Measurements from ENCODE around the gene LRP4. TPM values are rescaled to one million over a fixed set of nuclear protein-coding genes. Genes with fewer than 3 reads are reported as not detected.

Gene LRP4
- total RNA-seq, 2 donors from 2014 or later, result 22.5 to 29.6 TPM

GRCh38 chr11:46917109-46917761 is 1.1 kb downstream of the LRP4 start:
- Histone ChIP-seq H3K4me1 (peaks cover 0 to 76% of the 10 kb centered on the region in 2 donors), H3K27ac (peak overlapping the region; percentile 88 to 90), H3K36me3 (no peaks in the 10 kb centered on the region), H3K27me3 (no peaks in the 10 kb centered on the region), H3K9me3 (no peaks in the 10 kb centered on the region), H3K4me3 (peak overlapping the region; percentile 59 to 74)
- TF ChIP-seq, protein P1, sequence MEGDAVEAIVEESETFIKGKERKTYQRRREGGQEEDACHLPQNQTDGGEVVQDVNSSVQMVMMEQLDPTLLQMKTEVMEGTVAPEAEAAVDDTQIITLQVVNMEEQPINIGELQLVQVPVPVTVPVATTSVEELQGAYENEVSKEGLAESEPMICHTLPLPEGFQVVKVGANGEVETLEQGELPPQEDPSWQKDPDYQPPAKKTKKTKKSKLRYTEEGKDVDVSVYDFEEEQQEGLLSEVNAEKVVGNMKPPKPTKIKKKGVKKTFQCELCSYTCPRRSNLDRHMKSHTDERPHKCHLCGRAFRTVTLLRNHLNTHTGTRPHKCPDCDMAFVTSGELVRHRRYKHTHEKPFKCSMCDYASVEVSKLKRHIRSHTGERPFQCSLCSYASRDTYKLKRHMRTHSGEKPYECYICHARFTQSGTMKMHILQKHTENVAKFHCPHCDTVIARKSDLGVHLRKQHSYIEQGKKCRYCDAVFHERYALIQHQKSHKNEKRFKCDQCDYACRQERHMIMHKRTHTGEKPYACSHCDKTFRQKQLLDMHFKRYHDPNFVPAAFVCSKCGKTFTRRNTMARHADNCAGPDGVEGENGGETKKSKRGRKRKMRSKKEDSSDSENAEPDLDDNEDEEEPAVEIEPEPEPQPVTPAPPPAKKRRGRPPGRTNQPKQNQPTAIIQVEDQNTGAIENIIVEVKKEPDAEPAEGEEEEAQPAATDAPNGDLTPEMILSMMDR (IDR thresholded peaks at IDR 0.05), result no peak
- DNase-seq (ENCODE audit: low spot score), result no peak

GRCh38 chr11:46916286-46917108 is 1.9 kb downstream of the LRP4 start:
- TF ChIP-seq, protein P1 (IDR thresholded peaks at IDR 0.05), result no peak
- H3K9me3 ChIP-seq, result no peaks in the 10 kb centered on the region
- peak overlapping the region; percentile 59 to 74 for H3K4me3 ChIP-seq
- peaks cover 0 to 80% of the 10 kb centered on the region in 2 donors for H3K4me1 ChIP-seq
- no peaks in the 10 kb centered on the region for H3K36me3 ChIP-seq
- no peaks in the 10 kb centered on the region for H3K27me3 ChIP-seq
- peak overlapping the region; percentile 88 to 90 for H3K27ac ChIP-seq
- DNase-seq (ENCODE audit: low spot score), result peak; percentile 72

- H3K27me3 ChIP-seq, result no peaks in the 10 kb centered on the region
- H3K9me3 ChIP-seq, result no peaks in the 10 kb centered on the region
- DNase-seq (ENCODE audit: low spot score), result no peak
- TF ChIP-seq, protein P1 (IDR thresholded peaks at IDR 0.05), result no peak
- H3K27ac ChIP-seq, result peak overlapping the region; percentile 88 to 90
- peaks cover 0 to 64% of the 10 kb centered on the region in 2 donors for H3K4me1 ChIP-seq
- no peaks in the 10 kb centered on the region for H3K36me3 ChIP-seq
- no peak overlapping the region for H3K4me3 ChIP-seq
These were observed 3.4 kb downstream of the LRP4 start for GRCh38 chr11:46914910-46915309.

- no peaks in the 10 kb centered on the region for H3K27me3 ChIP-seq
- H3K4me1 ChIP-seq, result peaks cover 0 to 63% of the 10 kb centered on the region in 2 donors
- no peak for DNase-seq (ENCODE audit: low spot score)
- peak overlapping the region; percentile 88 to 90 for H3K27ac ChIP-seq
- TF ChIP-seq, protein P1 (IDR thresholded peaks at IDR 0.05), result no peak
- H3K9me3 ChIP-seq, result no peaks in the 10 kb centered on the region
- H3K36me3 ChIP-seq, result no peaks in the 10 kb centered on the region
- no peak overlapping the region for H3K4me3 ChIP-seq
These were observed 4.0 kb downstream of the LRP4 start for GRCh38 chr11:46914363-46914762.

DNA sequence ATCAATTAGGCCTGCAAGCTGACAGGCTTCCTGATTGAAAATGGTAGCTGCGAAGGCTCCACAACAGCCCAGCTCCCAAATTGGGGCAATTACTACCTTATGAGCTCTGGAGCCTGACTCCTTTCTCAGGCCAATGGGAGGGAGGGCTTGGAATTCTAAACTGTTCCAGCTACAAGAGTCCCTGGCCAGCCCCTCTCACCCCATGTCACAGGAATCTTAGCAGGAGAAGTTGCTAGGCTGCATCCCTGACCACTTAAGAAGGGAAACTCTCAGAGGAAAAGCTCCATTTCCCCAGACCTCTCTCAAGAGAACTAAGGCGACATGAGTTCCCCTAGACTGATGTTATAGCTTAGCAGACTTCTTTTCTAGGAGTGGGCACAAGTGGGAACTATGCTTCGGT is 4.9 kb downstream of the LRP4 start:
- H3K4me3 ChIP-seq, result no peak overlapping the region
- no peaks in the 10 kb centered on the region for H3K27me3 ChIP-seq
- H3K27ac ChIP-seq, result peak overlapping the region; percentile 88 to 90
- TF ChIP-seq, protein P1 (IDR thresholded peaks at IDR 0.05), result no peak
- H3K4me1 ChIP-seq, result peaks cover 0 to 56% of the 10 kb centered on the region in 2 donors
- H3K36me3 ChIP-seq, result no peaks in the 10 kb centered on the region
- DNase-seq (ENCODE audit: low spot score), result no peak
- no peaks in the 10 kb centered on the region for H3K9me3 ChIP-seq

Measured in right atrium auricular region (tissue), 2 donors.